KMS-11 (cell line): ENCODE data around the gene CPM.

Experiments used
- H2AFZ ChIP-seq: fragments of 200-600 bp; sonication (generic); 2 replicates; pipeline ENCODE4 v1.6.1; 2016; ENCODE audit warnings: antibody characterized with exemption, mixed run types, low read depth
- H3K27ac ChIP-seq: fragments of 200-600 bp; sonication (generic); 2 replicates; pipeline ENCODE4 v1.6.1; 2016; ENCODE audit warnings: mild to moderate bottlenecking, mixed run types
- H3K27me3 ChIP-seq: fragments of 200-600 bp; sonication (generic); 2 replicates; pipeline ENCODE4 v1.6.1; 2017; ENCODE audit warnings: mild to moderate bottlenecking, low read depth, mixed run types, moderate library complexity; ENCODE audit not compliant: insufficient read depth
- H3K36me3 ChIP-seq: fragments of 200-600 bp; sonication (generic); 2 replicates; pipeline ENCODE4 v1.6.1; 2017; ENCODE audit warnings: mild to moderate bottlenecking, mixed run types; ENCODE audit not compliant: insufficient read depth
- H3K4me1 ChIP-seq: fragments of 200-600 bp; sonication (generic); 2 replicates; pipeline ENCODE4 v1.6.1; 2016; ENCODE audit warnings: mild to moderate bottlenecking, low read depth, mixed run types; ENCODE audit not compliant: poor library complexity, severe bottlenecking
- H3K4me2 ChIP-seq: fragments of 200-600 bp; sonication (generic); 2 replicates; pipeline ENCODE4 v1.7.0; 2016; ENCODE audit warnings: mild to moderate bottlenecking, mixed run types
- H3K4me3 ChIP-seq: fragments of 200-600 bp; sonication (generic); IDR thresholded peaks from 2 replicates; pipeline ENCODE4 v1.6.1; 2017; ENCODE audit warnings: low read depth, low read length, mixed read lengths; ENCODE audit not compliant: insufficient read depth
- H3K79me2 ChIP-seq: fragments of 200-600 bp; sonication (generic); 2 replicates; pipeline ENCODE4 v1.6.1; 2016; ENCODE audit warnings: low read depth, mixed run types; ENCODE audit not compliant: insufficient read depth
- H3K9ac ChIP-seq: fragments of 200-600 bp; sonication (generic); 2 replicates; pipeline ENCODE4 v1.6.1; 2016; ENCODE audit warnings: mild to moderate bottlenecking, mixed run types
- H4K20me1 ChIP-seq: fragments of 200-600 bp; sonication (generic); 2 replicates; pipeline ENCODE4 v1.6.1; 2016; ENCODE audit warnings: mild to moderate bottlenecking, mixed run types; ENCODE audit not compliant: insufficient read depth
- CTCF ChIP-seq: fragments of 200-600 bp; sonication (generic); conservative IDR thresholded peaks from 2 replicates; pipeline ENCODE4 v1.6.1; 2017; ENCODE audit warnings: low read depth, mild to moderate bottlenecking, antibody characterized with exemption, low read length, moderate library complexity, mixed read lengths

The CPM gene

GRCh38 chr12:68833508-68833907, 99.5 kb downstream of the CPM start:
- Histone ChIP-seq H3K9ac (no peak overlapping the region), H4K20me1 (no peaks in the 10 kb centered on the region), H3K27ac (no peak overlapping the region), H3K4me1 (peaks cover 6% of the 10 kb centered on the region), H3K27me3 (no peaks in the 10 kb centered on the region), H3K4me2 (no peak overlapping the region), H3K4me3 (no peak overlapping the region), H2AFZ (no peak overlapping the region), H3K79me2 (peaks cover 5% of the 10 kb centered on the region; the same call in 1 of the 2 replicates), H3K36me3 (peaks cover 5% of the 10 kb centered on the region; the same call in 1 of the 2 replicates)
- no peak for TF ChIP-seq CTCF

- no peak overlapping the region for H3K4me2 ChIP-seq
- H3K27ac ChIP-seq, result no peak overlapping the region
- H3K4me3 ChIP-seq, result no peak overlapping the region
- no peak for TF ChIP-seq CTCF
- peaks cover 5% of the 10 kb centered on the region; the same call in 1 of the 2 replicates for H3K79me2 ChIP-seq
- no peaks in the 10 kb centered on the region for H3K27me3 ChIP-seq
- peaks cover 5% of the 10 kb centered on the region; the same call in 1 of the 2 replicates for H3K36me3 ChIP-seq
- no peak overlapping the region for H2AFZ ChIP-seq
- H4K20me1 ChIP-seq, result no peaks in the 10 kb centered on the region
- H3K9ac ChIP-seq, result no peak overlapping the region
- peaks cover 6% of the 10 kb centered on the region for H3K4me1 ChIP-seq
These were observed 100.5 kb downstream of the CPM start for GRCh38 chr12:68832504-68832867.

GRCh38 chr12:68831751-68832503, 101.0 kb downstream of the CPM start:
- Histone ChIP-seq H3K36me3 (peaks cover 1% of the 10 kb centered on the region; the same call in 1 of the 2 replicates), H3K27me3 (no peaks in the 10 kb centered on the region), H3K4me3 (no peak overlapping the region), H3K4me1 (peaks cover 6% of the 10 kb centered on the region), H3K9ac (no peak overlapping the region), H3K79me2 (peaks cover 5% of the 10 kb centered on the region; the same call in 1 of the 2 replicates), H4K20me1 (no peaks in the 10 kb centered on the region), H3K27ac (no peak overlapping the region), H2AFZ (no peak overlapping the region), H3K4me2 (no peak overlapping the region)
- TF ChIP-seq CTCF, result no peak

DNA sequence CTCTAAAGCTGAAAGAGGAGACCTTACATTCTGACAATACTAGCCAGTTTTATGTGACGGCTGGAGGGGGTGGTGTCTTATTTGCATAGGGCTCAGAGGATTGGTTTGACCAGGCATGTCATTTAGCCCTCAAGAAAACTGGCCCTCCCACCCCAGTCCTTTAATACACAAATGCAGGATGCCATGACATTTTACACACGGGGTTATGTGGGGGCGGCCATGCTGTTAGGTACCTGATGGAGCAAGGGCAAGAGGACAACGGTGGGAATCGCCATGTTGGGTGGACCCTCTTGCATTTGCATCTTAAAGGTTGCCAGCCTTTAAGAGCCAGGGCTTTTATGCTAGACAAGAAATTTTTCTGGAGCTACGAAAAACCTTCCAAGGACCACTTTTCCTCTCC, 101.7 kb downstream of the CPM start:
- Histone ChIP-seq H3K4me2 (no peak overlapping the region), H3K9ac (no peak overlapping the region), H3K4me1 (peaks cover 6% of the 10 kb centered on the region), H3K27me3 (no peaks in the 10 kb centered on the region), H3K79me2 (peaks cover 5% of the 10 kb centered on the region; the same call in 1 of the 2 replicates), H2AFZ (no peak overlapping the region), H4K20me1 (no peaks in the 10 kb centered on the region), H3K27ac (no peak overlapping the region), H3K4me3 (no peak overlapping the region), H3K36me3 (peaks cover 5% of the 10 kb centered on the region; the same call in 1 of the 2 replicates)
- no peak for TF ChIP-seq CTCF
